Measurements from ENCODE around the gene SLC38A1.
"Not testable (repeated sequence)": the region's sequence is repeated elsewhere in the genome, so short reads cannot be mapped to it uniquely, and the experiment has no call there.

The SLC38A1 gene

GRCh38 chr12:46253544-46254162 lies 15.2 kb downstream of the SLC38A1 start:
- ATAC-seq (no peak), DNase-seq (no peak)
- peaks cover 75% of the 10 kb centered on the region for H3K4me1 Mint-ChIP-seq
- no peak overlapping the region for H3K4me3 Mint-ChIP-seq
- H3K9me3 Mint-ChIP-seq = peaks cover 18 to 29% of the 10 kb centered on the region in 2 donors
- no peaks in the 10 kb centered on the region for H3K27me3 Mint-ChIP-seq
- no peak overlapping the region for H3K27ac Mint-ChIP-seq

GRCh38 chr12:46251994-46252393 lies 16.8 kb downstream of the SLC38A1 start:
- H3K9me3 Mint-ChIP-seq = peaks cover 31 to 37% of the 10 kb centered on the region in 2 donors
- H3K4me1 Mint-ChIP-seq = peaks cover 80% of the 10 kb centered on the region
- H3K27ac Mint-ChIP-seq, DNase-seq, ATAC-seq, H3K4me3 Mint-ChIP-seq, H3K27me3 Mint-ChIP-seq: not testable (repeated sequence)

- not testable (repeated sequence) for H3K27me3 Mint-ChIP-seq, DNase-seq, ATAC-seq
- H3K9me3 Mint-ChIP-seq = peaks cover 31 to 37% of the 10 kb centered on the region in 2 donors
- peak overlapping the region in 1 of 2 donors; percentile 5 for H3K27ac Mint-ChIP-seq
- peaks cover 82% of the 10 kb centered on the region for H3K4me1 Mint-ChIP-seq
- peak overlapping the region in 1 of 2 donors; percentile 13 for H3K4me3 Mint-ChIP-seq
These were observed 18.9 kb downstream of the SLC38A1 start for GRCh38 chr12:46249960-46250359.

DNA sequence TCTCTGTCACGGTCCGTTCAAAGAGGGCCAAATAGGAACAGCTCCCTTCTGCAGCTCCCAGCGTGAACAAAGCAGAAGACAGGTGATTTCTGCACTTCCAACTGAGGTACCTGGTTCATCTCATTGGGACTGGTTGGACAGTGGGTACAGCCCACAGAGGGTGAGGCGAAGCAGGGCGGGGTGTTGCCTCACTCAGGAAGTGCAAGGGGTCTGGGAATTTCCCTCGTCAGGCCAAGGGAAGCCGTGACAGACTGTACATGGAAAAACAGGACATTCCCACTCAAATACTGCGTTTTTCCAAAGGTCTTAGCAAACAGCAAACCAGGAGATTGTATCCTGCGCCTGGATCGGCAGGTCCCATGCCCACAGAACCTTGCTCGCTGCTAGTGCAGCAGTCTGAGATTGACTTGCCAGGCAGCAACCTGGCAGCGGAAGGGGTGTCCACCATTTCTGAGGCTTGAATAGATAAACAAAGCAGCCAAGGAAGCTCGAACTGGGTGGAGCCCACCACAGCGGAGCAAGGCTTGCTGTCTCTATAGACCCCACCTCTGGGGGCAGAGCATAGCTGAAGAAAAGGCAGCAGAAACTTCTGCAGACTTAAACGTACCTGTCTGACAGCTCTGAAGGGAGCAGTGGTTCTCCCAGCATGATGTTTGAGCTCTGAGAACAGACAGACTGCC lies 22.7 kb downstream of the SLC38A1 start:
- ATAC-seq (no peak), DNase-seq (no peak)
- Mint-ChIP-seq H3K27me3 (no peaks in the 10 kb centered on the region), H3K4me3 (peak overlapping the region; percentile 70 to 73), H3K27ac (peak overlapping the region in 1 of 2 donors; percentile 96), H3K4me1 (peaks cover 94% of the 10 kb centered on the region), H3K9me3 (peaks cover 30 to 31% of the 10 kb centered on the region in 2 donors)

DNA sequence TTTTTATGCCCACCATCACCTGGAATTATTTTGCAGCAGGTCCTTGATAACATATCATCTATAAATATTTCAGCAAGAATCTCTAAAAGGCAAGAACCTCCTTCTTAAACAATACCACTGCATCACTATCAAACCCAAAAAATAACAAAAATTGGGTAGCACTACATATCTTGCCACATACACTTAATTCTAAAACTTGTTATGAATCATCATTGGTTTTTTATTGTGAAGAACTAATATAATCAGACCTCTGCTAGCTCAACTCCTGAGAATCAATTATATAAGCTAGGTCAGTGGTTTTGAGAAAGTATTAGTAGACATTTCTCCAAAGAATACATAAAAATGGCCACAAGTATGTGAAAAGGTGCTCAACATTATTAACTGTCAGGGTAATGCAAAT lies 23.8 kb downstream of the SLC38A1 start:
- ATAC-seq = peak; percentile 61
- no peaks in the 10 kb centered on the region for H3K27me3 Mint-ChIP-seq
- H3K4me1 Mint-ChIP-seq = peaks cover 94% of the 10 kb centered on the region

DNA sequence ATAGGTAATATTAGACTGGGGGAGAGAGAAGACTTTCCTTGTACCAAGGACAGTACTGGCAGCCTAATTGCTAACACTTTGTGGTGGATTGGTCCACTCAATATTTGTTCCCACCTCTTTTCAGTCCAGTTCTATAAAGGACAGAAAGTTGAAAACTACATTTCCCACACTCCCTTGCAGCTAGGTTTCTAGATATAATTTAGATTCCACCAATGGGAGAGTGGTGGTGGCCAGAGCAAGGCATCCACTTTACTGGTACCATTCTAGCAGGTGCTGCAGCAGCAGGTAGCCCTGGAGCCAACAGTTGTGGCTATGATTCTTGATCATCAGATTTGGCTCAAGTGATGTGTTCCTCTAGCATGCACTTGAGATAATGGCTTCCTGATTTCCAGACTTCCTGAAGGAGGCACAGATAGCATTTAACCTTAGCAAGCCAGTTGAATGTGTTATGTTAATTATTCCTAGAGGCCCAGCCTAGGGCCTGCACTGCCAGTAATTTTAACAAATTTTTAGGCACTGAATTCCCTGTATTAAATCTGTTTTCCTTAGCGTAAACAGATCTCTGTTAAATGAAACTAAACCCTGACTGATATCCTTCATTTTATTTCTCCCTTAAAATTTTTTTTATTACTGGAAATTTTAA lies 24.4 kb downstream of the SLC38A1 start:
- Mint-ChIP-seq H3K4me1 (peaks cover 88% of the 10 kb centered on the region), H3K27ac (no peak overlapping the region), H3K4me3 (peak overlapping the region in 1 of 2 donors; percentile 9), H3K27me3 (no peaks in the 10 kb centered on the region), H3K9me3 (peaks cover 16 to 18% of the 10 kb centered on the region in 2 donors)
- DNase-seq = no peak
- ATAC-seq = no peak

More for the DNA sequence above, 23.8 kb downstream of the SLC38A1 start:
- Mint-ChIP-seq H3K4me3 (peak overlapping the region in 1 of 2 donors; percentile 9), H3K9me3 (peaks cover 20 to 22% of the 10 kb centered on the region in 2 donors), H3K27ac (no peak overlapping the region)
- no peak for DNase-seq

DNA sequence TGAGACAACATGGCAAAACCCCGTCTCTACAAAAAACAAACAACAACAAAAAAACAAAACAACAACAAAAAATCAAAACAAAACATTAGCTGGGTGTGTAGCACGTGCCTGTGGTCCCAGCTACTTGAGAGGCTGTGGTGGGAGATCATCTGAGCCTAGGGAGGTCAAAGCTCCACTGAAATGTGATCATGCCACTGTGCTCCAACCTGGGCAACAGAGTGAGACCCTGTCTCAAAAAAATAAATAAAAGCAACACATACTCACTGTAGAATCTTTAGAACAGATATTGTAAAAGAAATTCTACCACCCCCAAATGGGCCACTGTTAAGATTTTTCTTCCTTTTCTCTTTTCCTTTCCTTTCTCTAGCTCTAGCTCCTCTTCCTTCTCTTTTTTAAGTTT lies 26.3 kb downstream of the SLC38A1 start:
- Mint-ChIP-seq H3K27ac (no peak overlapping the region), H3K9me3 (peaks cover 0 to 5% of the 10 kb centered on the region in 2 donors), H3K4me3 (no peak overlapping the region), H3K4me1 (peaks cover 84% of the 10 kb centered on the region), H3K27me3 (no peaks in the 10 kb centered on the region)
- DNase-seq (no peak), ATAC-seq (no peak)

GRCh38 chr12:46240436-46240835 lies 28.4 kb downstream of the SLC38A1 start:
- no peak overlapping the region for H3K4me3 Mint-ChIP-seq

GRCh38 chr12:46238821-46239220 lies 30.0 kb downstream of the SLC38A1 start:
- DNase-seq (no peak), ATAC-seq (no peak)
- Mint-ChIP-seq H3K27ac (peak overlapping the region in 1 of 2 donors; percentile 70), H3K9me3 (peaks cover 0 to 8% of the 10 kb centered on the region in 2 donors), H3K27me3 (no peaks in the 10 kb centered on the region), H3K4me1 (peaks cover 76% of the 10 kb centered on the region), H3K4me3 (no peak overlapping the region)

More at GRCh38 chr12:46240436-46240835, 28.4 kb downstream of the SLC38A1 start:
- DNase-seq = no peak
- H3K9me3 Mint-ChIP-seq = peaks cover 0 to under 1% of the 10 kb centered on the region in 2 donors
- H3K4me1 Mint-ChIP-seq = peaks cover 77% of the 10 kb centered on the region
- H3K27ac Mint-ChIP-seq = no peak overlapping the region
- no peak for ATAC-seq
- H3K27me3 Mint-ChIP-seq = no peaks in the 10 kb centered on the region

- H3K27ac Mint-ChIP-seq = no peak overlapping the region
- H3K27me3 Mint-ChIP-seq = no peaks in the 10 kb centered on the region
- peaks cover 66% of the 10 kb centered on the region for H3K4me1 Mint-ChIP-seq
- H3K9me3 Mint-ChIP-seq = peaks cover 0 to 8% of the 10 kb centered on the region in 2 donors
- no peak for DNase-seq
- ATAC-seq = no peak
- no peak overlapping the region for H3K4me3 Mint-ChIP-seq
These were observed 31.3 kb downstream of the SLC38A1 start for GRCh38 chr12:46237371-46238045.

DNA sequence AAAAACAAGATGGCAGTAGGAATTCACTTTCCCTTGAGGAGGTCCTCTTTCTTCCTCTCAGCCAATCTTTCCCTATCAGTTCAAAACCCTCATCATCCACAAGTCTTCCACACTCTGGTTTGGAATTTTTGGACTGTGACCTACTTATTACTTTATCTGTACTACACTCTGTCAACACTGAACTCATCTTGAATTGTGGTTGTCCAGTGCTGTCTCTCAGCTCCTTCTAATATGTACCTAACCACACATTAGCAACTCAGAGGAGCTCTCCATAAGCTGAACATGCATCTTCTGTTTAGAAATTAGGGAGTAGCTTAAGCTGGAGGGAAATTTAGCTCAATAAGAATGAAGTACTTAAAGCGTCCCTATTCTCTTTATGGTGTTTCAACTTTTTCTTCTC lies 34.8 kb downstream of the SLC38A1 start:
- no peaks in the 10 kb centered on the region for H3K27me3 Mint-ChIP-seq

GRCh38 chr12:46233423-46233822 lies 35.4 kb downstream of the SLC38A1 start:
- peak overlapping the region in 1 of 2 donors; percentile 48 for H3K27ac Mint-ChIP-seq
- no peak overlapping the region for H3K4me3 Mint-ChIP-seq
- DNase-seq = no peak
- no peak for ATAC-seq
- peaks cover 67% of the 10 kb centered on the region for H3K4me1 Mint-ChIP-seq
- H3K9me3 Mint-ChIP-seq = peaks cover 0 to 8% of the 10 kb centered on the region in 2 donors
- H3K27me3 Mint-ChIP-seq = no peaks in the 10 kb centered on the region

More for the DNA sequence above, 34.8 kb downstream of the SLC38A1 start:
- Mint-ChIP-seq H3K4me1 (peaks cover 73% of the 10 kb centered on the region), H3K9me3 (peaks cover 0 to 8% of the 10 kb centered on the region in 2 donors), H3K27ac (peak overlapping the region in 1 of 2 donors; percentile 1), H3K4me3 (no peak overlapping the region)
- ATAC-seq (no peak), DNase-seq (no peak)

GRCh38 chr12:46230983-46231382 lies 37.9 kb downstream of the SLC38A1 start:
- Mint-ChIP-seq H3K27ac (no peak overlapping the region), H3K27me3 (no peaks in the 10 kb centered on the region), H3K9me3 (peaks cover 0 to 8% of the 10 kb centered on the region in 2 donors), H3K4me3 (no peak overlapping the region), H3K4me1 (peaks cover 66% of the 10 kb centered on the region)
- DNase-seq = no peak
- peak; percentile 96 for ATAC-seq

GRCh38 chr12:46230306-46230705 lies 38.5 kb downstream of the SLC38A1 start:
- no peak for DNase-seq
- Mint-ChIP-seq H3K27me3 (no peaks in the 10 kb centered on the region), H3K4me3 (no peak overlapping the region), H3K27ac (peak overlapping the region; percentile 58 to 85), H3K9me3 (peaks cover 0 to 6% of the 10 kb centered on the region in 2 donors), H3K4me1 (peaks cover 69% of the 10 kb centered on the region)
- ATAC-seq = no peak

GRCh38 chr12:46227616-46228015 lies 41.2 kb downstream of the SLC38A1 start:
- no peak overlapping the region for H3K4me3 Mint-ChIP-seq
- no peak overlapping the region for H3K27ac Mint-ChIP-seq
- ATAC-seq (no peak), DNase-seq (no peak)
- no peaks in the 10 kb centered on the region for H3K27me3 Mint-ChIP-seq
- H3K4me1 Mint-ChIP-seq = peaks cover 80% of the 10 kb centered on the region
- no peaks in the 10 kb centered on the region for H3K9me3 Mint-ChIP-seq
